HG02938 (cell line): ENCODE results near the gene PEX5L.
"Not testable (repeated sequence)": the region's sequence is repeated elsewhere in the genome, so short reads cannot be mapped to it uniquely, and the experiment has no call there.

Source experiments
- ATAC-seq: cut with Tn5 transposase; IDR thresholded peaks from one replicate; pipeline ENCODE4 v1.9.1; 2021; ENCODE audit warnings: mild to moderate bottlenecking, moderate library complexity; ENCODE audit not compliant: unreplicated experiment

The PEX5L gene, protein sequence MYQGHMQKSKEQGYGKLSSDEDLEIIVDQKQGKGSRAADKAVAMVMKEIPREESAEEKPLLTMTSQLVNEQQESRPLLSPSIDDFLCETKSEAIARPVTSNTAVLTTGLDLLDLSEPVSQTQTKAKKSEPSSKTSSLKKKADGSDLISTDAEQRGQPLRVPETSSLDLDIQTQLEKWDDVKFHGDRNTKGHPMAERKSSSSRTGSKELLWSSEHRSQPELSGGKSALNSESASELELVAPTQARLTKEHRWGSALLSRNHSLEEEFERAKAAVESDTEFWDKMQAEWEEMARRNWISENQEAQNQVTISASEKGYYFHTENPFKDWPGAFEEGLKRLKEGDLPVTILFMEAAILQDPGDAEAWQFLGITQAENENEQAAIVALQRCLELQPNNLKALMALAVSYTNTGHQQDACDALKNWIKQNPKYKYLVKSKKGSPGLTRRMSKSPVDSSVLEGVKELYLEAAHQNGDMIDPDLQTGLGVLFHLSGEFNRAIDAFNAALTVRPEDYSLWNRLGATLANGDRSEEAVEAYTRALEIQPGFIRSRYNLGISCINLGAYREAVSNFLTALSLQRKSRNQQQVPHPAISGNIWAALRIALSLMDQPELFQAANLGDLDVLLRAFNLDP

DNA sequence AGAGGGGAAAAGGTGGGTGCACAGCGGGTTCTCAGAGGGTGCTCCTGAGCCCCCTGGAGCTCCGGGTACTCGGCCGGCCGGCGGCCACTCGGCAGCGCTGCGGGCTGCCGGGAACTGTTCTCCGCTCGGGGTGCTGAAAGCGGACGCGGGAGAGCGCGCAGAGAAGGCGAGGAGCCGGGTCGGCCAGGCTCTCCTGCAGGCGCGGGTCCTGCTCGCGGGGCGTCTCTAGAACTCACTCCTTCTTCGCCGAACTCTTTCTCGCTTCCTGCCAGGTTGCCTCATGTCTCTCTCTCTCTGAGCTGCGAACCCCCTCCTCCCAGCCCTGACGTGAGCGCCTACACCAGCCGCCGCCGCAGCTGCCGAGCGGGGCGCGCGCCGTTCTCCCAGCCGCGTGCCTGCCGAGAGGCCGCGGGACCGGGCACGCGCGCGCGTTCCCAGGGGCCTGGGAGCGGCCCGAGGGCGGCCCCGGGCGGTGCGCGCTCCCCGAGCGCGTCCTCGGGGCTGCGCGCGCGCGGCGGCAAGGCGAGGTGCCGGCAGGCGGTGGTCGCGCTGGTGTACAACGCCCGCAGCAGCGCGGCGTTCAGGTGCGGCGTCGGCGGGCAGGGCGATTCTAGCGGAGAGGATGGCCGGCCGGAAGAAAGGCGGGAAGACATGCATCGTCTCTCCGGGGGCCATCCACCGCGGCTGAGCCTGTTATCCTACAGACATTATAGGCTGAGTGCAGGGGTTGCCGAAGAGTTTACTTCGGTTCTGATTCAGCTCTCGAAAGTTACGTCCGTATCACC is at the start of gene PEX5L:
TSS of gene PEX5L (minus strand) at position 267 of the 785 bp plus-strand sequence. CDS start 338 bp downstream, outside the sequence.
- ATAC-seq, result peak; percentile 87

- no peak for ATAC-seq
Observed at GRCh38 chr3:180085122-180085710, 48.5 kb upstream of the PEX5L start.

DNA sequence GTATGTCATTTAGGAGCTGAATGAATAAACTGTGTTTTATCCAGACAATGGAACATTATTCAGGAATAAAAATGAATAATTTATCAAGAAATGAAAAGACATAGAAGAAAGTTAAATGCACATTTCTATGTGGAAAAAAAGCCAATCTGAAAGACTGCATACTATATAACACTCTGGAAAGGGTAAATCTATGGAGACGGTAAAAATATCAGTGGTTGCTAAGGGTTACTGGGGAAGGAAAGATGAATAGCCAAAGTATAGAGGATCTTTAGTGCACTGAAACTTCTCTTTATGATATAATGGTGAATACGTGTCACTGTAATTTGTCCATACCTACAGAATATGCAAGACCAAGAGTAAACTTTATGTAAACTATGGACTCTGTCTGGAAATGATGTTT is 46.0 kb upstream of the PEX5L start:
- ATAC-seq, result no peak

GRCh38 chr3:180078592-180078991 is 41.9 kb upstream of the PEX5L start:
- no peak for ATAC-seq

GRCh38 chr3:180073561-180073960 is 36.8 kb upstream of the PEX5L start:
- ATAC-seq, result no peak

DNA sequence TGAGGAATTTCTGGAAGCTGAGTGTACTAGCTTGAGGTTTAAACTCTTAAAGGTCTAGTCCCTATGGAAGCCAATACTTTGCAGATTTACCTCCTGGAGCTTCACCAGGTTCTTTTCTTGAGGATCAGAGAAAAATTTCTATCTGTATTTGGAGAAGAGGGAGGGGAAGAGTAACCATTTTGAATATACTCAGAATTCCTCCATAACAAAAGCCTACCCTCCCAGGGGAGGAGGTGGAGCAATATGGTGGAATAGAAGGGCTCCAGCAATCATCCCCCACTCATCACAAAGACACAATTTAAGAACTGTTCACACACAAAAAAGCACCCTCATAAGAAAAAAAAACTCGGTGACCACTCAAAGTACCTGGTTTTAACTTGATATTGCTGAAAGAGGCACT is 36.0 kb upstream of the PEX5L start:
- ATAC-seq, result no peak

DNA sequence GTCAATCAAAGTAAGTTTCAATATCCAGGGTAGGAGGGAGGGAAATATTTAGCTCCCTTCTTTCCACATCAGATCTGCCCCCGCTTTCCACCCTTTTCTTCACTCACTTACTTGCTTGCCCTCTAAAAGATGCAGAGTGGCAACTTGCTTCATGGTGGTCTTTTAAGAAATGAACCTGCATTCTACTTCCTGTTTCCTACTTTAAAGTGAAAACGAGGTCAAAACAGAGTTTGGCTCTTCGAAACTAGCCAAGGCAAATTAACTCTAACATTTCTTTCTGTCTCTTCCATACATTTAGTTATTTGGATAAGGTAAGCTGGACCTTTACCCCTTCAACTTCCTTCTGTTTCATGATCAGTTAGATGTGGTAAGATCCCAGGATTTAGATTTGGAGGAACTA is 34.2 kb upstream of the PEX5L start:
- no peak for ATAC-seq

GRCh38 chr3:180068023-180068422 is 31.3 kb upstream of the PEX5L start:
- ATAC-seq, result no peak

DNA sequence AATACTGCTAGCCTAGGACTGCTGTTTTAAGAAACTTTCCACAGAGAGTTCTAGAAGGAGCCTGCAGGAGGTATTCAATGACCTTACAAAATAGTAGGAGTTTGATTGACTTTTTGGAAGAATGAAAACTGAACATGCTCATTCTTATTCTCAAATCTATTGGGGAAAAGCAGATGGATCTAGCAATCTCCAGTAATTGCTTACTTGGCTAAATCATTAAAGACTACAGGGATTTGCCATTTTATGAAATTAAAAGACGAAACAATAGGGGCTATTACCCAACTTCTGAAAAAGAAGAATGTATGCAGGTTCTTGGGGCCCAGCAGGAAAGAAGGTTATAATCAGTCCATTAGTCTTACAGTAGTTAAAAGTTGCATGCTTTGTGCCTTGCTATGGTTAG is 29.9 kb upstream of the PEX5L start:
- ATAC-seq, result no peak

DNA sequence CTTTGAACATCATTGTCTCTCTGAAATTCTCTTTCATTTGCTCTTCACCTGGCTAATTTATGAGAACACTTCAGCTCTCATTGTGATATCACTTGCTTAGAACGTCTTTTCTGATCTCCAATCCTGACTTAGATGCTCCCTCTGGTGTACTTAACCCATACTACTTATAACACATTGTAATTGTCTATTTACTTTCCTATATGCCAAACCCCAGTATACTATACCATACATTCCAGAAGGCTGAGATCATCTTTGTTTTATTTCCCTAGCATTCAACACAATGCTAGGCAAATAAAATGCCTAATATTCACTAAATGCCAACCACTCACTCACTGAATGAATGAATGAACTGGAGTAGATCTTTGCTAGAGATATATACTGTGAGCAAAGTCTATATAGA is 27.0 kb upstream of the PEX5L start:
- ATAC-seq, result no peak

DNA sequence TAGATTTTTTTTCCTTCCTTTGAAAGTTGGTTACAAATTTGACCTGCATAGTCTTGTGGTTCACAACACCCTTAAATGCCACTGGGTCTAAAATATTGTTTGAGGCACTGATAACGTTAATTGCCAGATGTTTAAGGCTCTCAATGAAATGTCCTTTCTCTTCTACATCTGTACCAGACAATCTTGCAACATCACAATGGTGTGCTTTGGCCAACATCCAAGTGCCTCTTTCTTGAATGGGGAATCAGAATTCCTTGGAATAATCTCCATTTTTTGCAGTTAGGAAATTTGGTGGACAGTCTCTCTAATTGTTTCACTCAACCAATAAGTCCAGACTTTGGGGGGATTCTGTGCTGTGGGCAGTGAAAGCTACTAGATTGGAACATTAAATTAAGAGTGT is 26.0 kb upstream of the PEX5L start:
- no peak for ATAC-seq

GRCh38 chr3:180059356-180059755 is 22.6 kb upstream of the PEX5L start:
- no peak for ATAC-seq

DNA sequence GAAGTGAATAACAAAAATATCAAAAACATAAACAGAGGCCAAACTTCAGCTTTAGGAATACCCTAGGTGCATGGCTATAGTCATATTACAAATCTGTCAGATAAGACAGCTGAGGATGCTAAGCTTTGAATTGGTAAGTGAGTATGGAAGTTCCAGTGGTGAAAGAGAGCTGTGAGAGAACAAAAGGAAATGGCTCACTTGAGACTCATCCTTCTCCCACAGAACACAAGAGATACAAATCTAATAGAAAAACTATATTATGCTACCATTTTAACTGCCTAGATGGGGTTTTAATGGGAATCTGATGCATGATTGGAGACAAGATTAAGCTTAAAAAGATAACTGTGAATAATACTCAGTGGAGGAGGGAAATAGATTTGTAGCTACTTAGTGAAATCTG is 21.5 kb upstream of the PEX5L start:
- ATAC-seq, result no peak

GRCh38 chr3:180055656-180056055 is 18.9 kb upstream of the PEX5L start:
- not testable (repeated sequence) for ATAC-seq

DNA sequence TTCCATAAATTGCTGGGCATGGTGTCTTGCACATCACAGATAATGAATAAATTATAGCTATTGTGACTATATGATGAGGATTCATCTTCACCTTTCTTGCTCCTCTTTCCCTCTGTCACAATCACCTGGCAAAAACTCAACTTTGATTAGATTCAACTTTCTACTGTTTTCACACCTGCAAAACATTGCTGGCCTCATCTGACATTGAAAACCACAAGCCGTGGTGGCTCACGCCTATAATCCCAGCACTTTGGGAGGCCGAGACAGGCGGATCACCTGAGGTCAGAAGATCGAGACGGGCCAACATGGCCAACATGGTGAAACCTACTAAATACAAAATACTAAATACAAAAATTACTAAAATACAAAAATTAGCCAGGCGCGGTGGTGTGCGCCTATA is 12.7 kb upstream of the PEX5L start:
- no peak for ATAC-seq

- ATAC-seq, result no peak
Observed at GRCh38 chr3:180048840-180049239, 12.1 kb upstream of the PEX5L start.

- ATAC-seq, result peak; percentile 91
Observed at GRCh38 chr3:180048103-180048502, 11.4 kb upstream of the PEX5L start.

- no peak for ATAC-seq
Observed at GRCh38 chr3:180040966-180041365, 4.2 kb upstream of the PEX5L start.

DNA sequence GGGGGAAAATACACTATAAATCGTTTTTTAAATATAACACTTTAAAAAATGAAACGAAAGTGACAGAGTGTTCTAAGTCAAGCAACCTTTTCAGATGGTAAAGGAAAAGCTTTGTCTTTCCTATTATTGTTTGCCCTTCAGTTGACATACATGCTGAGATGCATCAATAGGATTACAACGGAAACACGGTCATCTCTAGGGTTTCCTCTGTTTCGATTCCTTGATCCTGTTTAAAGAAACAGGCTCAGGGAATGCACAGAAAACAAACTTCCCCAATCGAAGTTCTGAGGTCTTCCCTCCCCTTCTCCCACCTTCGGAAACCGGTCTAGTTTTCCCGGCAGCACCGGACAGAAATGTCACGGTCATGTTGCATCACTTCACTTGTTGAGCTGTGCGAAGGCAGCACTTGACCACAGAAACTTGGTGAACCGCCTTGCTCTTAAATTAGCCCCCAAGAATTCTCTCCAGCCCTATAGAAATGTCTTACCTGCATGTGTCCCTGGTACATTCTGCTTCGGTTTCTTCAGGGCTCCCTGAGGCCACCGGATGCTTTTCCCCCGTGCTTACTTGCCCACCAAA is 556 bp downstream of the PEX5L start:
- peak; percentile 64 for ATAC-seq

GRCh38 chr3:180026997-180027396 is 9.7 kb downstream of the PEX5L start:
- ATAC-seq, result no peak

DNA sequence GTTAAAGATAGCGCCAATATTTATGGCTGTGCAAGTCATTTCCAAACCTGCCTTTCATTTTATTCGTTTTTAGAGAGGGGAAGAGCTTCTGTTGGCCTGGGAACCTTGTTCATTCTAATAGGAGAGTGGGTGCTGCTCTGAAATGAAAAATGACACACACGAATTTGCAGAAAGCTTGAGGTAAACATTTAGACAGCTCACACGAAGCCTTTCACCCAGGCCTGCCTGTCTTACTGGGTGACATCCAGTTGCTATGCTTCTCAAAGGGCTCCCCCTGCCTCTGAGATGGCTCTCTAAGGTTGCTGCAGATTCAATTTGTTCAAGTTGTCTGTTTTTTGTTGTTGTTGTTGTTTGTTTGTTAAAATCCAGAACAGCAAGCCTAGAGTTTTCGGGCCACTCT is 18.2 kb downstream of the PEX5L start:
- no peak for ATAC-seq
